Activated naive CD8-positive, alpha-beta T cell treated with anti-CD3 and anti-CD28 coated beads, Interleukin-2, amount 10 ng/mL, durations not matched to agents 7 days and 5 days (primary cell): Measurements from ENCODE around the gene SLC37A3. TPM values are rescaled to one million over a fixed set of nuclear protein-coding genes. Genes with fewer than 3 reads are reported as not detected.
A peak's percentile ranks its signal among the peaks of the same experiment; 100 is the strongest.
"Not testable (repeated sequence)": the region's sequence is repeated elsewhere in the genome, so short reads cannot be mapped to it uniquely, and the experiment has no call there.

Experiments used
- ATAC-seq: fragments of 150-1000 bp; cut with Tn5 transposase; one replicate; pipeline ENCODE4 v1.10.0; 2021; ENCODE audit warnings: low read depth, moderate library complexity
- POLR2A ChIA-PET: fragments of 350-600 bp; sonication (Branson Sonifier 250); formaldehyde crosslinking; loops from one replicate; lab custom pipeline; 2021; ENCODE audit warnings: antibody characterized with exemption; lab: Charles Lee
- DNase-seq: peaks from one replicate; pipeline ENCODE4 v3.0.0; 2021
- H3K27ac Mint-ChIP-seq: one replicate; pipeline ENCODE4 v1.8.0; 2022; ENCODE audit warnings: mild to moderate bottlenecking, mixed read lengths
- H3K27me3 Mint-ChIP-seq: one replicate; pipeline ENCODE4 v1.8.0; 2022; ENCODE audit warnings: mild to moderate bottlenecking, moderate library complexity, mixed read lengths
- H3K36me3 Mint-ChIP-seq: one replicate; pipeline ENCODE4 v1.8.0; 2021; ENCODE audit warnings: mild to moderate bottlenecking, mixed read lengths
- H3K4me1 Mint-ChIP-seq: one replicate; pipeline ENCODE4 v1.8.0; 2021; ENCODE audit warnings: mixed read lengths
- H3K4me3 Mint-ChIP-seq: one replicate; pipeline ENCODE4 v1.8.0; 2022; ENCODE audit warnings: mild to moderate bottlenecking, moderate library complexity, mixed read lengths
- H3K9me3 Mint-ChIP-seq: one replicate; pipeline ENCODE4 v1.8.0; 2021; ENCODE audit warnings: mixed read lengths
- total RNA-seq, 2 experiments: library from RNA; stranded (reverse); gene quantifications; one replicate each; pipeline ENCODE4 v1.2.3, GENCODE V29; 2021

Gene SLC37A3
- total RNA-seq, 2 experiments from 2014 or later, result 33.6 to 37.7 TPM

GRCh38 chr7:140418156-140418472 is 19.8 kb upstream of the SLC37A3 start:
- POLR2A ChIA-PET, result interaction anchor here (0.5 to 0.7 kb wide), 2 partner anchors 9 to 12 kb away, joined by 3 read pairs; no protein-coding TSS in a partner anchor
- not testable (repeated sequence) for H3K36me3 Mint-ChIP-seq, H3K27ac Mint-ChIP-seq, DNase-seq, ATAC-seq, H3K4me1 Mint-ChIP-seq, H3K27me3 Mint-ChIP-seq, H3K4me3 Mint-ChIP-seq, H3K9me3 Mint-ChIP-seq

- POLR2A ChIA-PET, result interaction anchor here (0.5 to 2.2 kb wide), 3 partner anchors 9 to 887 kb away, joined by 3 to 10 read pairs (median 3); partner anchors contain the start of gene RAB19
- Mint-ChIP-seq H3K27ac (peak overlapping the region; percentile 80), H3K4me1 (peaks cover 10% of the 10 kb centered on the region), H3K36me3 (peaks cover 12% of the 10 kb centered on the region), H3K9me3 (peaks cover 1% of the 10 kb centered on the region), H3K4me3 (peak overlapping the region; percentile 6), H3K27me3 (no peaks in the 10 kb centered on the region)
- ATAC-seq, result peak; percentile 91
- DNase-seq, result peak; percentile 39
Observed at GRCh38 chr7:140417456-140418155, 19.3 kb upstream of the SLC37A3 start.

GRCh38 chr7:140416560-140416959 is 18.2 kb upstream of the SLC37A3 start:
- Mint-ChIP-seq H3K4me1 (peaks cover 10% of the 10 kb centered on the region), H3K27ac (no peak overlapping the region), H3K36me3 (peaks cover 15% of the 10 kb centered on the region), H3K27me3 (no peaks in the 10 kb centered on the region), H3K4me3 (no peak overlapping the region), H3K9me3 (peaks cover 1% of the 10 kb centered on the region)
- no peak for DNase-seq
- POLR2A ChIA-PET, result interaction anchor here (2.2 kb wide), 1 partner anchor 13 kb away, joined by 10 read pairs; the partner anchor contains the start of gene RAB19
- ATAC-seq, result no peak

GRCh38 chr7:140415816-140416215 is 17.5 kb upstream of the SLC37A3 start:
- H3K4me3 Mint-ChIP-seq, H3K27ac Mint-ChIP-seq, H3K27me3 Mint-ChIP-seq, DNase-seq, H3K9me3 Mint-ChIP-seq, ATAC-seq, H3K4me1 Mint-ChIP-seq: not testable (repeated sequence)
- H3K36me3 Mint-ChIP-seq, result peaks cover 15% of the 10 kb centered on the region
- POLR2A ChIA-PET, result interaction anchor here (2.2 kb wide), 1 partner anchor 12 kb away, joined by 10 read pairs; the partner anchor contains the start of gene RAB19

- Mint-ChIP-seq H3K36me3 (peaks cover 15% of the 10 kb centered on the region), H3K4me1 (peaks cover 10% of the 10 kb centered on the region), H3K4me3 (no peak overlapping the region), H3K27ac (no peak overlapping the region), H3K27me3 (no peaks in the 10 kb centered on the region), H3K9me3 (peaks cover 1% of the 10 kb centered on the region)
- POLR2A ChIA-PET, result no interaction called here
- ATAC-seq (no peak), DNase-seq (no peak)
Observed at GRCh38 chr7:140415361-140415760, 17.0 kb upstream of the SLC37A3 start.

- peaks cover 16% of the 10 kb centered on the region for H3K36me3 Mint-ChIP-seq
- POLR2A ChIA-PET, result interaction anchor here (1.0 to 1.4 kb wide), 3 partner anchors 12 to 342 kb away, joined by 3 to 10 read pairs (median 6); partner anchors contain the start of gene PARP12
- DNase-seq, result no peak
- no peak for ATAC-seq
- no peaks in the 10 kb centered on the region for H3K9me3 Mint-ChIP-seq
- H3K4me3 Mint-ChIP-seq, result peak overlapping the region; percentile 96
- H3K4me1 Mint-ChIP-seq, result peaks cover 20% of the 10 kb centered on the region
- no peaks in the 10 kb centered on the region for H3K27me3 Mint-ChIP-seq
- peak overlapping the region; percentile 99 for H3K27ac Mint-ChIP-seq
Observed at GRCh38 chr7:140404565-140405065, 6.3 kb upstream of the SLC37A3 start.

GRCh38 chr7:140403878-140404564 is 5.7 kb upstream of the SLC37A3 start, which contains the start of gene RAB19:
TSS of gene RAB19 (plus strand) at chr7:140404058. CDS start at chr7:140407647, 3,589 bp downstream.
- ATAC-seq, result peak; percentile 92
- Mint-ChIP-seq H3K4me3 (peak within 1 kb of the TSS; percentile 96), H3K9me3 (no peaks in the 10 kb centered on the region), H3K27ac (peak within 1 kb of the TSS; percentile 99), H3K4me1 (peaks cover 20% of the 10 kb centered on the region), H3K27me3 (no peaks in the 10 kb centered on the region), H3K36me3 (peaks cover 16% of the 10 kb centered on the region)
- DNase-seq, result peak; percentile 68
- POLR2A ChIA-PET, result interaction anchor here (0.6 to 1.4 kb wide), 6 partner anchors 13 to 611 kb away, joined by 3 to 10 read pairs (median 3); partner anchors contain the start of genes MRPS33 and PARP12

- Mint-ChIP-seq H3K9me3 (no peaks in the 10 kb centered on the region), H3K36me3 (peaks cover 5% of the 10 kb centered on the region), H3K4me3 (peak overlapping the region; percentile 96), H3K27me3 (no peaks in the 10 kb centered on the region), H3K27ac (peak overlapping the region; percentile 75), H3K4me1 (peaks cover 25% of the 10 kb centered on the region)
- POLR2A ChIA-PET, result interaction anchor here (1.1 to 1.4 kb wide), 2 partner anchors 17 to 76 kb away, joined by 3 to 4 read pairs; no protein-coding TSS in a partner anchor
- ATAC-seq, result no peak
- no peak for DNase-seq
Observed at GRCh38 chr7:140402178-140402835, 4.0 kb upstream of the SLC37A3 start.

GRCh38 chr7:140400381-140400780 is 2.1 kb upstream of the SLC37A3 start:
- Mint-ChIP-seq H3K4me1 (peaks cover 35% of the 10 kb centered on the region), H3K27me3 (no peaks in the 10 kb centered on the region), H3K9me3 (no peaks in the 10 kb centered on the region), H3K27ac (no peak overlapping the region), H3K4me3 (no peak overlapping the region), H3K36me3 (peaks cover 3% of the 10 kb centered on the region)
- DNase-seq (no peak), ATAC-seq (no peak)
- POLR2A ChIA-PET, result no interaction called here

GRCh38 chr7:140398821-140399220 is 491 bp upstream of the SLC37A3 start:
- ATAC-seq (no peak), DNase-seq (no peak)
- peaks cover 24% of the 10 kb centered on the region for H3K4me1 Mint-ChIP-seq
- POLR2A ChIA-PET, result interaction anchor here (0.5 to 1.8 kb wide), 6 partner anchors 23 to 345 kb away, joined by 3 to 7 read pairs (median 4); no protein-coding TSS in a partner anchor
- no peaks in the 10 kb centered on the region for H3K9me3 Mint-ChIP-seq
- H3K27ac Mint-ChIP-seq, result no peak overlapping the region
- peak overlapping the region; percentile 91 for H3K4me3 Mint-ChIP-seq
- H3K36me3 Mint-ChIP-seq, result peaks cover 2% of the 10 kb centered on the region
- no peaks in the 10 kb centered on the region for H3K27me3 Mint-ChIP-seq

- POLR2A ChIA-PET, result interaction anchor here (0.6 to 1.5 kb wide), 2 partner anchors 18 to 717 kb away, joined by 3 read pairs; no protein-coding TSS in a partner anchor
- DNase-seq, result no peak
- Mint-ChIP-seq H3K9me3 (no peaks in the 10 kb centered on the region), H3K27ac (no peak overlapping the region), H3K4me3 (no peak overlapping the region), H3K4me1 (peaks cover 14% of the 10 kb centered on the region), H3K36me3 (peaks cover 2% of the 10 kb centered on the region), H3K27me3 (no peaks in the 10 kb centered on the region)
- no peak for ATAC-seq
Observed at GRCh38 chr7:140393756-140394306, 4.5 kb downstream of the SLC37A3 start.

- no peaks in the 10 kb centered on the region for H3K9me3 Mint-ChIP-seq
- no peak for ATAC-seq
Observed at GRCh38 chr7:140391634-140392033, 6.7 kb downstream of the SLC37A3 start.

More at GRCh38 chr7:140391634-140392033, 6.7 kb downstream of the SLC37A3 start:
- no peak overlapping the region for H3K4me3 Mint-ChIP-seq
- H3K4me1 Mint-ChIP-seq, result peaks cover 7% of the 10 kb centered on the region
- H3K27ac Mint-ChIP-seq, result no peak overlapping the region
- POLR2A ChIA-PET, result interaction anchor here (2.5 kb wide), 1 partner anchor 15 kb away, joined by 9 read pairs; no protein-coding TSS in a partner anchor
- DNase-seq, result no peak
- H3K36me3 Mint-ChIP-seq, result peaks cover 5% of the 10 kb centered on the region
- H3K27me3 Mint-ChIP-seq, result no peaks in the 10 kb centered on the region
